CD14-positive monocyte (primary cell): ENCODE results near the gene H2AZ1. TPM values are rescaled to one million over a fixed set of nuclear protein-coding genes. Genes with fewer than 3 reads are reported as not detected.

ENCODE experiments used
- DNase-seq, 3 donors: peaks; one replicate each; pipeline ENCODE4 v3.0.0-alpha.2; 2011 to 2022
- H2AFZ ChIP-seq: 2 replicates; pipeline ENCODE4 v1.6.0; 2012; ENCODE audit warnings: mild to moderate bottlenecking, low read depth, low read length, inconsistent platforms; ENCODE audit not compliant: insufficient read depth, poor library complexity, severe bottlenecking
- H3K27ac ChIP-seq, 2 donors: 1 replicate in 1 of 2; 2 replicates in 1 of 2; pipeline ENCODE4 v1.5.1; 2012 to 2013; ENCODE audit warnings: low read length in 2 of 2, control low read depth in 1 of 2, inconsistent platforms in 1 of 2, low read depth in 1 of 2, mild to moderate bottlenecking in 1 of 2
- H3K27me3 ChIP-seq, 2 donors: one replicate each; pipeline versions ENCODE4 v1.6.0 to v1.6.1; 2011 to 2013; ENCODE audit warnings: low read length in 2 of 2; ENCODE audit not compliant: control insufficient read depth in 2 of 2, insufficient read depth in 2 of 2
- H3K36me3 ChIP-seq, 2 donors: replicated peaks in 1 of 2; 1 replicate in 1 of 2; 2 replicates in 1 of 2; pipeline versions ENCODE4 v1.5.1 to v1.6.1; 2012 to 2013; ENCODE audit warnings: low read length in 2 of 2, control low read depth in 1 of 2, inconsistent platforms in 1 of 2, mild to moderate bottlenecking in 1 of 2; ENCODE audit not compliant: insufficient read depth in 2 of 2, control insufficient read depth in 1 of 2
- H3K4me1 ChIP-seq, 2 donors: 1 replicate in 1 of 2; 2 replicates in 1 of 2; pipeline versions ENCODE4 v1.5.1 to v1.6.1; 2012 to 2013; ENCODE audit warnings: low read length in 2 of 2, control low read depth in 1 of 2, inconsistent platforms in 1 of 2, mild to moderate bottlenecking in 1 of 2, moderate library complexity in 1 of 2; ENCODE audit not compliant: insufficient read depth in 2 of 2, control insufficient read depth in 1 of 2
- H3K4me2 ChIP-seq: replicated peaks from 2 replicates; pipeline ENCODE3; 2012; ENCODE audit warnings: low read length, moderate library complexity, mild to moderate bottlenecking; ENCODE audit not compliant: poor library complexity, severe bottlenecking; ENCODE audit errors: extremely low read depth
- H3K4me3 ChIP-seq, 3 experiments: fragments of 200-600 bp in 1 of 3; sonication (generic) in 1 of 3; replicated peaks in 1 of 3; 1 replicate in 2 of 3; 2 replicates in 1 of 3; pipeline ENCODE4 v1.5.1; 2011 to 2013; ENCODE audit warnings: low read length in 3 of 3, mild to moderate bottlenecking in 3 of 3, control low read depth in 2 of 3, low read depth in 2 of 3, inconsistent platforms in 1 of 3, moderate library complexity in 1 of 3
- H3K79me2 ChIP-seq: 2 replicates; pipeline ENCODE4 v1.6.0; 2012; ENCODE audit warnings: mild to moderate bottlenecking, control low read depth, inconsistent platforms, low read length, moderate library complexity; ENCODE audit not compliant: insufficient read depth
- H3K9ac ChIP-seq: 2 replicates; pipeline ENCODE4 v1.6.0; 2017; ENCODE audit warnings: low read length, mild to moderate bottlenecking; ENCODE audit not compliant: insufficient read depth, poor library complexity, severe bottlenecking
- H3K9me3 ChIP-seq, 2 donors: replicated peaks in 1 of 2; 1 replicate in 1 of 2; 2 replicates in 1 of 2; pipeline versions ENCODE4 v1.5.1 to v1.6.1; 2012 to 2013; ENCODE audit warnings: low read length in 2 of 2, control low read depth in 1 of 2; ENCODE audit not compliant: control insufficient read depth in 1 of 2, insufficient read depth in 1 of 2
- H4K20me1 ChIP-seq: 2 replicates; pipeline ENCODE4 v1.6.0; 2012; ENCODE audit warnings: mild to moderate bottlenecking, low read length, control low read depth, moderate library complexity; ENCODE audit not compliant: insufficient read depth
- H3K27ac Mint-ChIP-seq, 7 donors: one replicate each; pipeline ENCODE4 v1.8.0; 2020; ENCODE audit warnings: mild to moderate bottlenecking in 7 of 7, mixed read lengths in 7 of 7, moderate library complexity in 6 of 7, inconsistent platforms in 2 of 7
- H3K27me3 Mint-ChIP-seq, 3 donors: one replicate each; pipeline ENCODE4 v1.8.0; 2021 to 2022; ENCODE audit warnings: low read depth in 3 of 3, mild to moderate bottlenecking in 3 of 3, mixed read lengths in 3 of 3, moderate library complexity in 3 of 3, inconsistent platforms in 1 of 3
- H3K36me3 Mint-ChIP-seq, 2 donors: one replicate each; pipeline ENCODE4 v1.8.0; 2020; ENCODE audit warnings: mixed read lengths in 2 of 2, inconsistent platforms in 1 of 2, mild to moderate bottlenecking in 1 of 2
- H3K4me1 Mint-ChIP-seq: one replicate; pipeline ENCODE4 v1.8.0; 2020; ENCODE audit warnings: mild to moderate bottlenecking, mixed read lengths
- H3K4me3 Mint-ChIP-seq, 2 donors: one replicate each; pipeline ENCODE4 v1.8.0; 2020; ENCODE audit warnings: mild to moderate bottlenecking in 2 of 2, mixed read lengths in 2 of 2, moderate library complexity in 1 of 2
- H3K9me3 Mint-ChIP-seq, 7 donors: one replicate each; pipeline ENCODE4 v1.8.0; 2020 to 2022; ENCODE audit warnings: mixed read lengths in 7 of 7, mild to moderate bottlenecking in 6 of 7, moderate library complexity in 6 of 7, inconsistent platforms in 2 of 7
- CTCF ChIP-seq: fragments of 200-600 bp; IDR thresholded peaks from one replicate; pipeline ENCODE4 v1.8.0; 2022; ENCODE audit warnings: antibody characterized with exemption, mild to moderate bottlenecking
- WGBS: methylation state at CpG from one replicate; pipeline ENCODE4 v1.1.5; 2013; ENCODE audit warnings: missing lambda C conversion rate; ENCODE audit not compliant: insufficient coverage; 5-methylcytosine and 5-hydroxymethylcytosine counted together
- intact Hi-C, 2 donors: fragments of 100-400 bp; cut with micrococcal nuclease; formaldehyde crosslinking; loops; one replicate each; pipeline versions ENCODE4 v1.15.0 to v1.15.1; 2023
- polyA plus RNA-seq, 3 donors: library from polyadenylated mRNA; depleted of rRNA in 1 of 3; unstranded in 2 of 3; stranded (reverse) in 1 of 3; fragments of 300-500 nt in 2 of 3; fragments of >200 nt in 1 of 3; fragmentation: Illumina TruSeq in 2 of 3; gene quantifications; 1 replicate in 2 of 3; 2 replicates in 1 of 3; pipeline ENCODE4 v1.2.3, GENCODE V29; 2012 to 2021

The H2AZ1 gene
- polyA plus RNA-seq, 3 donors = 208 to 450 (median 416) TPM

DNA sequence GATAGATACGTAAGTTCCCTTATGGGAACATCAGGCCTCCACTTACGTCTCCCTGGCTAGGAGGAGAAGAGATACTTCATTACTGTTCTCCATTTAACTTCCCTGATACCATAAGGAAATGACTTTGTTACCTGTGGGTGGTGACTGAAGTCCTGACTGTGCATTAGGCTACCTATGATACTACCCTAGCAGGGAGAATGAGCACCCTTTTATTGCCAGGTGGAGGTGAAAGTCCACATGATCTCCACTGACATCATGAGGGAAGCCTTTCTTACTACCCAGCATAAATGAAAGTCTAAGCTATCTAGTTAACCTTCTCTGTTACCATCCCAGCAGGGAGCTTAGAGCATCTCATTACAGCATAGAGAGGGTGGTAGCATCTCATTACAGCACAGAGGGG lies 31.4 kb downstream of the H2AZ1 start:
- peaks cover 3 to 10% of the 10 kb centered on the region in 2 donors for H3K9me3 ChIP-seq
- Mint-ChIP-seq H3K36me3 (peaks cover 57 to 71% of the 10 kb centered on the region in 2 donors), H3K4me1 (no peaks in the 10 kb centered on the region), H3K27me3 (no peaks in the 10 kb centered on the region), H3K4me3 (no peak overlapping the region), H3K27ac (peak overlapping the region in 2 of 7 donors; percentile 19 to 20), H3K9me3 (peaks cover 2 to 14% (median 7%) of the 10 kb centered on the region in 7 donors)
- H3K9ac ChIP-seq = no peak overlapping the region
- H3K27me3 ChIP-seq = no peaks in the 10 kb centered on the region
- peaks cover 46 to 93% of the 10 kb centered on the region in 2 donors for H3K36me3 ChIP-seq
- DNase-seq = no peak
- TF ChIP-seq CTCF = no peak
- H3K4me2 ChIP-seq = no peak overlapping the region
- no peak overlapping the region for H3K4me3 ChIP-seq
- no peaks in the 10 kb centered on the region for H3K4me1 ChIP-seq
- no peaks in the 10 kb centered on the region for H3K79me2 ChIP-seq
- peaks cover 5% of the 10 kb centered on the region for H4K20me1 ChIP-seq
- WGBS = no CpG with 5 or more reads among the region's 2 CpGs
- intact Hi-C loops = no loop called here
- no peak overlapping the region for H3K27ac ChIP-seq
- H2AFZ ChIP-seq = no peak overlapping the region

- H3K27me3 ChIP-seq = no peaks in the 10 kb centered on the region
- no peak overlapping the region for H3K9ac ChIP-seq
- Mint-ChIP-seq H3K9me3 (peaks cover 2 to 14% (median 7%) of the 10 kb centered on the region in 7 donors), H3K4me3 (no peak overlapping the region), H3K4me1 (no peaks in the 10 kb centered on the region), H3K27ac (peak overlapping the region in 1 of 7 donors; percentile 9), H3K36me3 (peaks cover 62 to 67% of the 10 kb centered on the region in 2 donors), H3K27me3 (peaks cover 0 to under 1% (median 0%) of the 10 kb centered on the region in 3 donors)
- no peak overlapping the region for H3K4me2 ChIP-seq
- WGBS = no CpG with 5 or more reads among the region's 3 CpGs
- no peak for DNase-seq
- H2AFZ ChIP-seq = no peak overlapping the region
- peaks cover 5% of the 10 kb centered on the region for H4K20me1 ChIP-seq
- H3K4me3 ChIP-seq = no peak overlapping the region
- peaks cover 3 to 10% of the 10 kb centered on the region in 2 donors for H3K9me3 ChIP-seq
- peaks cover 37 to 90% of the 10 kb centered on the region in 2 donors for H3K36me3 ChIP-seq
- no peak for TF ChIP-seq CTCF
- no peak overlapping the region for H3K27ac ChIP-seq
- intact Hi-C loops = no loop called here
- H3K79me2 ChIP-seq = no peaks in the 10 kb centered on the region
- H3K4me1 ChIP-seq = no peaks in the 10 kb centered on the region
Measured at GRCh38 chr4:99917575-99917974, 32.5 kb downstream of the H2AZ1 start.
